IPS-NIHi11 (cell line): ENCODE results near the gene RAD51B.
A peak's percentile ranks its signal among the peaks of the same experiment; 100 is the strongest.

Experiments used
- DNase-seq: peaks from one replicate; pipeline ENCODE4 v3.0.0; 2012; ENCODE audit warnings: mixed read lengths, low spot score

RAD51B gene

DNA sequence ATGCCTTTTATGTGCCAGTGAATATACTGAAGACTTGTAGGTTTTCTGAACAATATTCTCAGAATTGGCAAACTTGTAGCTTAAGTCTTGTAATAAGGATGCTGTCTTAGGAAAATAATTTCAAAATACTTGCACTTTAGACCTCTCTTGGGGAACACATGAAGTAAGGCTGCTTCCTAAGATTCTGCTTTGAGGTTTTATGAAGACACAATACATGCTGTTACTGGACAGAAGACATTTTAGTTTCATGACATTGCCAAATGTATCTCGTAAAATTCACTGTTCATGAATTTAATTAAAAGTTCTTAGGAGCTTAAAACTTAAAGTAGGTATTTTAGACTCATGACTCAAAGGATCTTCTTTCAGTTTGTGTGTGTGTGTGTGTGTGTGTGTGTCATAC is 80.7 kb downstream of the RAD51B start:
- DNase-seq: no peak

DNA sequence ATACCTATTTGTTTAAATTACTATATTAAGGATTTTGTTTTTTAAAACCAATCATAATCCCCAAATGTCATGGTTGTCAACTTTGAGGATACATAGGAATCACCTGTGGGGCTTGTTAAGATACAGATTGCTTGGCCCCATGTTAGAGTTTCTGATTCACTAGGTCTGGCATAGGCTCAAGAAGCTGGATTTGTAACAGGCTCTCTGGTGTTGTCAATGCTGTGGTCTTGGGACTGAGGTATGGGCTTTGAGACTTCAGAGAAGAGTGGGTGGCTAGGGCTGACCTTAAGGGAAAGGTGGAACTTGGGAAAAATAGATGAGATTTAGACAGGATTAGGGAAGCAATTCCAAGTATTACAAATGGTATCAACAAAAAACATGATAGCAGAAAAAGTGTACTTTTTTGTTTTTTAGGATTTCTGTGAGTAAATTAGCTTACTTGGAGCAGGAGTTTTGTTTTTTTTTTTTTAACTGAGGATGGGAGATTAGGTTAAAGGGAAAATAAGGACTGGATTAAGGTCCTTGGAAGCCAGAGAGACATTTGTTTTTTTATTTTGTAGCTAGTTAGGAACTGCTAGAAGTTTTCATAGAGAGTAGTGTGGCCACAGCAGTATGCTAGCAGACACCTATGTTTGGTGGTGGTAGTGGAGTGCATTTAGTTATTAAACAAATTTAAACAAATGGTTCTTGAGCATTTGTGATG is 88.6 kb downstream of the RAD51B start:
- no peak for DNase-seq

- DNase-seq: no peak
Measured at GRCh38 chr14:67911562-67911961, 92.0 kb downstream of the RAD51B start.

GRCh38 chr14:67916430-67916829 is 96.9 kb downstream of the RAD51B start:
- no peak for DNase-seq

DNA sequence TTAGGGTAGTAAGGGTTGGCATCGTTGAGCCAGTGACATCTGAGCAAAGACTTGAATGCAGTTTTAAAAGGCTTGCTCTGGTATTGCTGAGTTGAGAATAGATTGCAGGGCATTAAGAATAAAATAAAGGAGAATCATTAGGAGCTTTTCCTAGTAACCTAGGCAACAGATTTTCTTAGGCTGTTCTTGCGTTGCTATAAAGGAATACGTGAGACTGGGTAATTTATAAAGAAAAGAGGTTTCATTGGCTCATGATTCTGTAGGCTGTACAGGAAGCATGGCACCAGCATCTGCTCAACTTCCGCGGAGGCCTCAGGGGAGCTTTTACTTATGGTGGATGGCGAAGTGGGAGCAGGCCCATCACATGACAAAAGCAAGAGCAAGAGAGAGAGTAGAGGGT is 97.4 kb downstream of the RAD51B start:
- DNase-seq: no peak

GRCh38 chr14:67918838-67919237 is 99.3 kb downstream of the RAD51B start:
- DNase-seq: no peak

GRCh38 chr14:67919259-67920032 is 99.9 kb downstream of the RAD51B start:
- DNase-seq: no peak

DNA sequence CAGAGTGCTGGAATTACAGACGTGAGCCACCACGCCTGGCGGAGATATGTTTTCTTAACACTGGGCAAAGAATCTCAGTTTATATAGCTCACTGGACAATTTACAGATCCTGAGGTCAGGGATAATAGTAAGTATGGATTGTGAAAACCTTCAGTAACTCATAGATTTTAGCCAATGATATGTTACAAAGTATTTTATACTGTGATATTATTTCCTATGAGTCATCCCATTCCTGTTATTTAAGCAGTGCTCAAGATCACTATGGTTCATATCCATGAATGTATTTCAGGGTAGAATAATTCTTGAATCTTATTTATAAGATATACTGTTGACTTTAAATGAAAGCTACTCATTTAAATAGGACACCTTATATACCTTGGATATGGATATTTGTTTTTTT is 107.2 kb downstream of the RAD51B start:
- no peak for DNase-seq

DNA sequence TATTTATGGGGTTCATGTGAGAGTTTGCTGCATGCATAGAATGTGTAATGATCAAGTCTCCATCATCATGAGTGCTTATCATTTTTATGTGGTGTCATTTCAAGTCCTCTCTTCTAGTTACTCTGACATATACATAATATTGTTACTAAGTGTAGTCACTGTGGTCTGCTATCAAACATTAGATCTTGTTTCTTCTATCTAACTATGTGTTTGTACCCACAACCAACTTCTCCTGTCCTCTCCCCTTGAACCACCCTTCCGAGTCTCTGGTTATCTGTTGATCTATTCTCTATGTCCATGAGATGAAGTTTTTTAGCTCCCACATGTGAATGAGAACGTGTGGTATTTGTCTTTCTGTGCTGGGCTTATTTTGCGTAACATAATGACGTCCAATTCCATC is 107.7 kb downstream of the RAD51B start:
- no peak for DNase-seq

- DNase-seq: no peak
Measured at GRCh38 chr14:67928375-67928774, 108.8 kb downstream of the RAD51B start.

DNA sequence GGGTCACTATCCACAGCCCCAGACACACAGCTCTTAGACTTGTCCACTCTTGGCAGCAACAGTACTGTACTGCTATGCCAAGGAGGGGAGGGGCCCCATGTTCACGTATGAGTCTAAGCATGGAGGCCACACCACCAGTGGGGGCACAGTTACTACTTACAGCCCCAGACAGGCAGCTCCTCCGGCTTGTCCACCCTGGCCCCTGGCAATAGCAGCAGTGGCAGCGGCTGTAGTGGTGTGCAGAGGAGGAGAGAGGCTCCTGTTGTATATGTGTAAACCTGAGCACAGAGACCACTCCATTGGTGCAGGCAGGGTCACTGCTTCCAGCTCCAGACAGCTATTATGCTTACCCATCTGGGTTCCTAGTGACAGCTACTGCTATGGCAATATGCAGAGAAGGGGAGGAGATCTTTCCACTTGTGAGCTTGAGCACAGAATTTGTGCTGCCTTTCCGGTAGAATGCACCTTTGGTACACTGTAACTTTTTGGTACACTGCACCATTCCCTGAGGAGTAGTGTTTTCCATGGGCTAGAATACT is 113.2 kb downstream of the RAD51B start:
- no peak for DNase-seq

DNA sequence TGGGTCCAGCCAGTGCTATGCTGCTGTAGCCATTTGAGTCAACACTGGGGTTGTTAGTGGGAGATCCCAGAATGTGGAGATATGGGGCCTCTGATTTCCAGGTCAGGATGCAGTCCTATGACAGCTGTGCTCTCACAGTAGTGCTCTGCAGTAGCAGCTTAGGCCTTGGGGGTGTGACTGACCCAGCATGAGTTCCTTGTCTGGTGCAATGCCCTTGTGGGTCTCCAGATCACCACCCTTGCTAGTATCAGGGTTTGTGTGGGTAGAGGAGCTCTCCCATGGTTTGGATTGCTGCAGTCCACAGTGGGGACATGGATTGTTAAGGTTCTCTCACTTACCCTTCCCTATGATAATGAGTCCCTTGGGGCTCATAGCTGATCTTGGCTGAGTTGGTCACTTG is 113.7 kb downstream of the RAD51B start:
- DNase-seq: no peak

DNA sequence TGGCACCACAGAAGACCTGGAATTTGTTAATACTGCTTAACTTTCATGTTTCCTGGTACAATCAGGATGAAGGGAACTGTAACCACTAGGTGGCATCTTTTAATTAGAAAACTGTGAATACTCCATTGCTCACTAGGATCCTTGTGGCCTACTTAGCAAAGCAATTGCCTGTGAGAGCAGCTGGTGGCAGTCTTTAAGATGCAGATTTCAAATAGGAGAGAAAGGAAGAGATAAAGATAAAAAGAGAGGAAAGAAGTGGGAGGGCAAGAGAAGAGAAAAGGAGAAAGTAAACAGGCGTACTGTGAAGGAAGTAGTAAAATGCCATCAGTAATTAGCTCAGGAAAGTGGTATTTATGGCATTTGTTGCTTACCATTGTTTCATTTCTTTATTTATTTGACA is 114.5 kb downstream of the RAD51B start:
- peak; percentile 79 for DNase-seq

DNA sequence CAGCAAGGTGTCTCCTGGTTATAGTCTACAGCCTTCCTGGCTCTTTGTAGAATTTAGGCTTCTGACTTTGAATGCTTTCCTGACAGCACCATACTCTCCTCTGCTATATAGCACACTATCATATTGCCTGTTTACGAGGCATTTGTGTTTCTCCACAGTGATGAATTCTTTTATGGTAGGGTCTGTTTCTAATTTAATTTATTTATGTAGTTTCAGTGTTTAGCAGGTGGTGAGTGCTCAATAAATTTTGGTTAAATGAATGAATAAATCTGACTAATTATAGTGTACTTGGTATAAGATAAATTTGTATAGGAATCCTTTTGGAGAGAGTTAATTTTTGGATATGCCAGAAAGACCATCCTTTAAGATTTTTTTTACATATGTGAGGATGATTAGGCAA is 115.3 kb downstream of the RAD51B start:
- DNase-seq: no peak

GRCh38 chr14:67935371-67935770 is 115.8 kb downstream of the RAD51B start:
- DNase-seq: no peak

- DNase-seq: no peak
Measured at GRCh38 chr14:67938071-67938470, 118.5 kb downstream of the RAD51B start.

- DNase-seq: no peak
Measured at GRCh38 chr14:67940486-67941455, 121.2 kb downstream of the RAD51B start.

DNA sequence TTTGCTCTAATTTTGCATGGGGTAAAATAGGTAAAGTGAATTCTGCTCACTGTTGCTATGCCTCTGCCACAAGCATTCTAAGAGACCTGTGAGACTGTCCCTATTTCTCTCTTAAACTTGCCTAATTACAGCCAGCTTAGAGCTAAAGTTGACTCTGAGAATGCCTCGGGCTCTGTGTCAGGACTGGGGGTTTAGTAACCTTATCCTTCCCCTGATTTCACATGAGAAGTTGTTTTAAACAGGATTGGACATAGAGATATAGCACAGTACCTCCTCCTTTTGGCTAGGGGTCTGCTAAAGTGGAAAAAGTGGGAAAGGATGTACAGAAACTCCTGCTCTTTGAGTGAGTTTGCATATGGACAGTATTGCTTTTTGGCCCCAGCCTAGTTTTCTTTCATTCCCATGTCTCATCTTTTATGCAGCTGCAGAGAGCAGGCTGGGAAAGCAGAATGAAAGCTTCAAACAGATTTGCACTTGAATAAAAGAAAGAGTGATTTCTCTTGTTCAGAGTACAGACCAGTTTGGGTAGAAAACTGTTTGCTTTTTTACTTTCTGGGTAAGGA is 122.0 kb downstream of the RAD51B start:
- no peak for DNase-seq

DNA sequence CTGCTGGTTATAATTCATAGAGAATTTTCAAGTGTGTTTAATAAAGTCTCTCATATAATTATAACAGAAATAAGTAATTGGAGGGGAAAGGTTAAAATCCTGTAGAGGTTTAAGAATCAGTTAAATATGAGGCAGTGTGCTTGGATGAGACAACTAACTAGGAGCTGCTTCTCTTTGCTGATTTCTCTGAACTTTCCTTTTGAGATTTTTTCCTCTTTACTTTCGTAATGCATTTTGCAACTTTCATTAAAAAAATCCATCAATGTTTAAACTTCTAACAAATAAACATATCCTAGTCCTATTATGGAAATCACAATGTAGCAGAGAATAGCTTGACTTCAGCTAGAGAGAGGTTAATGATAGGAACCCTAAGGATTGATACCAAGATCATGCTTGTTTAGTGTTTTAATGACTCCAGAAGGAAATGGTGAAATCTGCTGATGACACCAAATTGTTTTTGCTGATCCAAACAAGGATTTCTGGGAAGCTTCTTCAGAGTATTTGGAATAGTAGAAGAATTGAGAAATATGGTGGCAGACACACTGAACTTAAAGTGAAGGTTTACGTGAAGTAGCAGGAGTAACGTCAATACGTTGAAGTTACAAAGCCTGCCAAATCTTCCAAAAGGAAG is 122.6 kb downstream of the RAD51B start:
- DNase-seq: no peak

DNA sequence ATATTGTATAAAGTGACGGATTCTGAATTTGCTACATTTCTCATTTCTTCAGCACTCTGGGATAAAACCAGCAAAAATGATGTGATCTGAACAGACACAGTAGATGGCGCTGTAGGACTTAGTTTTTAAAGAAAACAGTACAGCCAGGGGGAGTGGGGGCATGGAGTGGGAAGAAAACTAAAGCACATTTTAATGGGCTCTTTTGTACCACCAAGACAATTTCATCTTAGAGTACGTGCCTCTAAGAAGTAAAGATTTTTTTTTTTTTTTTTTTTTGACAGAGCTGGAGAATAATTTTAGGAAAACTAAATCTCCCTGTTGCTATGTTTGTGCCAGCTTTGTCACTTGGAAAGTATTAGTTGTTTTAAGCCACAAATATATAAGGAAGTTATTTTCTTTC is 124.4 kb downstream of the RAD51B start:
- peak; percentile 60 for DNase-seq

GRCh38 chr14:67944605-67945004 is 125.0 kb downstream of the RAD51B start:
- no peak for DNase-seq
